Osteocyte (in vitro differentiated cells): ENCODE data around the gene FGF14. TPM values are rescaled to one million over a fixed set of nuclear protein-coding genes. Genes with fewer than 3 reads are reported as not detected.

Experiments
- DNase-seq: peaks from one replicate; pipeline ENCODE4 v3.0.0; 2021; ENCODE audit warnings: mixed read lengths; ENCODE audit not compliant: unreplicated experiment; ENCODE audit errors: extremely low spot score
- H3K27ac Mint-ChIP-seq: one replicate; pipeline ENCODE4 v1.8.0; 2021; ENCODE audit warnings: mild to moderate bottlenecking, mixed read lengths; ENCODE audit not compliant: unreplicated experiment
- H3K27me3 Mint-ChIP-seq: one replicate; pipeline ENCODE4 v1.8.0; 2021; ENCODE audit warnings: mixed read lengths; ENCODE audit not compliant: unreplicated experiment
- H3K36me3 Mint-ChIP-seq: one replicate; pipeline ENCODE4 v1.8.0; 2021; ENCODE audit warnings: mixed read lengths; ENCODE audit not compliant: unreplicated experiment
- H3K4me1 Mint-ChIP-seq: one replicate; pipeline ENCODE4 v1.8.0; 2021; ENCODE audit warnings: mixed read lengths; ENCODE audit not compliant: unreplicated experiment
- H3K4me3 Mint-ChIP-seq: one replicate; pipeline ENCODE4 v1.8.0; 2021; ENCODE audit warnings: mild to moderate bottlenecking, moderate library complexity, mixed read lengths; ENCODE audit not compliant: unreplicated experiment
- H3K9me3 Mint-ChIP-seq: one replicate; pipeline ENCODE4 v1.8.0; 2021; ENCODE audit warnings: mixed read lengths; ENCODE audit not compliant: unreplicated experiment
- total RNA-seq: library from RNA; stranded (reverse); gene quantifications from 2 replicates; pipeline ENCODE4 v1.2.1, GENCODE V29; 2021
- TF ChIP-seq, protein P1 (sequence below): fragments of 200-600 bp; sonication (generic); IDR thresholded peaks from 2 replicates; pipeline ENCODE4 v1.5.0; 2021; ENCODE audit warnings: antibody characterized with exemption, mild to moderate bottlenecking, moderate library complexity

Gene FGF14
- total RNA-seq, 1 donor from 2014 or later = 0.24 TPM

DNA sequence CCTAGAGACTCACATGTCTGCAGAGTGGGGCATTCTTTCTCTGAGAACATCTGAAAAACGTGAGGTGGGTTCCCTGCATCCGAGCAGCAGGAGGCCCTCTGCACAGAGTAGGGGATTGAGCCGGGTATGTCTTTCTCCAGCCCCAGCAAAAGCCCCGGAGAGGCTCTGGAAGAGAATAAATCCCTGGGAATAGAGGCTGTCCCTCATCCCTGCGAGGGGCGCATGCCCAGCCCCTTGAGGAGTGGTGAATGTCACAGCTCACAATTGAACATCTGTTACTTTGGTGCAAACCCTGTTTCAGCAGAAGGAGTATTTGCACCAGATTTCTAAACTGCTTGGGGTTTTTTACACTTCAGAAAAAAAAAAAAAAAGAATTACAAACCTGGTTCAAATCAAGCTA lies 164.6 kb downstream of the FGF14 start:
- no peak overlapping the region for H3K27ac Mint-ChIP-seq
- H3K9me3 Mint-ChIP-seq = no peaks in the 10 kb centered on the region
- no peaks in the 10 kb centered on the region for H3K36me3 Mint-ChIP-seq
- H3K4me3 Mint-ChIP-seq = no peak overlapping the region
- no peaks in the 10 kb centered on the region for H3K4me1 Mint-ChIP-seq
- TF ChIP-seq, protein P1, sequence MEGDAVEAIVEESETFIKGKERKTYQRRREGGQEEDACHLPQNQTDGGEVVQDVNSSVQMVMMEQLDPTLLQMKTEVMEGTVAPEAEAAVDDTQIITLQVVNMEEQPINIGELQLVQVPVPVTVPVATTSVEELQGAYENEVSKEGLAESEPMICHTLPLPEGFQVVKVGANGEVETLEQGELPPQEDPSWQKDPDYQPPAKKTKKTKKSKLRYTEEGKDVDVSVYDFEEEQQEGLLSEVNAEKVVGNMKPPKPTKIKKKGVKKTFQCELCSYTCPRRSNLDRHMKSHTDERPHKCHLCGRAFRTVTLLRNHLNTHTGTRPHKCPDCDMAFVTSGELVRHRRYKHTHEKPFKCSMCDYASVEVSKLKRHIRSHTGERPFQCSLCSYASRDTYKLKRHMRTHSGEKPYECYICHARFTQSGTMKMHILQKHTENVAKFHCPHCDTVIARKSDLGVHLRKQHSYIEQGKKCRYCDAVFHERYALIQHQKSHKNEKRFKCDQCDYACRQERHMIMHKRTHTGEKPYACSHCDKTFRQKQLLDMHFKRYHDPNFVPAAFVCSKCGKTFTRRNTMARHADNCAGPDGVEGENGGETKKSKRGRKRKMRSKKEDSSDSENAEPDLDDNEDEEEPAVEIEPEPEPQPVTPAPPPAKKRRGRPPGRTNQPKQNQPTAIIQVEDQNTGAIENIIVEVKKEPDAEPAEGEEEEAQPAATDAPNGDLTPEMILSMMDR = no peak
- DNase-seq = no peak
- peaks cover 22% of the 10 kb centered on the region for H3K27me3 Mint-ChIP-seq

DNA sequence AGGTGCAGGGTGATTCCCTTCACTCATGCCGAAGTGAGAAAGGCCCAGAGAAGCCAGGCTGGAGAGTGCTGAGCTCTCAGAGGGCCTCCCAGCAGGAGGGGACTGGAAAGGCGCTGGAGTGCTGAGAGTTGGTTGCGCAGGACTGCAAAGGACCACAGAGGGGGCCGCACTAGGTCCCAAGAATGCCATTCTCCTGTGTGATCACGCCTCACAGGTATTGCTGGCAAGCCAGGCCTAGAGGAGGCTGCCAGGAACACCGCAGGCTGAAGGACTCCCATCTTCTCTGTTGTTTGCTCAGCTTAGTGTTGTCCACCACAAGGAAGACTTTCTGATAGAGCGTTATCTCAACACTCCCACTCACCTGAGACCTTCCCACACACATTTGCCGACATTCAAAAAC lies 165.0 kb downstream of the FGF14 start:
- no peak overlapping the region for H3K27ac Mint-ChIP-seq
- H3K27me3 Mint-ChIP-seq = peaks cover 22% of the 10 kb centered on the region
- H3K36me3 Mint-ChIP-seq = no peaks in the 10 kb centered on the region
- H3K4me1 Mint-ChIP-seq = no peaks in the 10 kb centered on the region
- H3K9me3 Mint-ChIP-seq = no peaks in the 10 kb centered on the region
- no peak for DNase-seq
- TF ChIP-seq, protein P1 = no peak
- no peak overlapping the region for H3K4me3 Mint-ChIP-seq

DNA sequence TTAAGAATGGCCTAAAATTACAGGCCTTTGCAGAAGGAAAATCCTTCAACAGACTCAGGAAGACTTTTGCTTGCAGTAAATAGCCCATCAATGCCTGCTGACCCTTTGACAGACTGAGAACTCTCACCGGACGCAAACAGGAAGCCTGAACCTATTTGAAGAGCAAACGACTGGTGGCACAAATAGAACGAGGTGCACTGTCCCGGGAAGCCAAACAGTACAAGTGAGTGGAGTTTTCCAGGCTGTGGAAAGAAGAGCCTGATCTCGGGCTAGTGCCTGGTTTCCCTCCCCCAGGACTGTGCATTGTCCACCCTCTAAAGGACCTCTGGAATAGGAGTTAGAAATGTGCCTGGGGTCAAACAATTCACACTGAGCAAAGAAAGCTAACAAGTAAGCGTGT lies 165.5 kb downstream of the FGF14 start:
- Mint-ChIP-seq H3K4me1 (no peaks in the 10 kb centered on the region), H3K27me3 (peaks cover 22% of the 10 kb centered on the region), H3K27ac (no peak overlapping the region), H3K36me3 (no peaks in the 10 kb centered on the region), H3K9me3 (no peaks in the 10 kb centered on the region), H3K4me3 (no peak overlapping the region)
- TF ChIP-seq, protein P1 = no peak
- no peak for DNase-seq

DNA sequence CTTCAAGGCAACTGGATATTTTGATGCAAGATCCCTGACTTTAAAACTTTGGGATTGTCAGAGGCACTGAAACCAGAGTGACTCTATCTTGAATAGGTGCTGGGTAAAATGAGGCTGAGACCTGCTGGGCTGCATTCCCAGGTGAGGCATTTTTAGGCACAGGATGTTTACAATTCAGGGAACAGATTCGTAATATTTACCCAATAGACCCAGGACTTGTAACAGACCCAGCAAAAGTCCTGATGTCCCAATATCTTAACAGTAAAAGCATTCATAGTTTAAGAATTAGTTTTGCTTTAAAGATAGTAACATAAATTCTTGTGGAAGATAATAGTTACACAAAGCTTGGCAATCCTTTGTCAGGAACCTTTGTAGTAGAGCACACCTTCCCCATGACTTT lies 166.2 kb downstream of the FGF14 start:
- Mint-ChIP-seq H3K4me3 (no peak overlapping the region), H3K36me3 (no peaks in the 10 kb centered on the region), H3K27ac (no peak overlapping the region)

DNA sequence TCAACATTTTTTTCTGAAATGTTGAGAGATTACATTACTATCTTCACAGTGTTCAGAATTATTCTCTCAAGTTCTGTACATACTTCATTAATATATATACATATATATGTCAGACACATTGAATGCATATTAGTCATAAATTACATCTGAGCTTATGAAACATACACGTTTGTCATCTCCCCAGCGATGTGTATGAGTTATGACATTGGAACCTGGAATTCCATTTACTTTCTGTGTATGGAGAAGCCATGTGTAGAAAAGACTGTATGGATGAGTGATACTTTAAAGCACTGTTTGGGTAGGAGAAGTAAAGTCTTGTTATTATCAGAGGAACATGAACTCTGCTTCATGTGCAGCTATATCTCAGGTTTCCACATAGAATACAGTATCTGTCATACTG lies 167.2 kb downstream of the FGF14 start:
- no peaks in the 10 kb centered on the region for H3K4me1 Mint-ChIP-seq
- no peak overlapping the region for H3K4me3 Mint-ChIP-seq
- H3K9me3 Mint-ChIP-seq = no peaks in the 10 kb centered on the region
- TF ChIP-seq, protein P1 = no peak
- H3K27me3 Mint-ChIP-seq = peaks cover 10% of the 10 kb centered on the region
- H3K27ac Mint-ChIP-seq = no peak overlapping the region
- no peak for DNase-seq
- H3K36me3 Mint-ChIP-seq = no peaks in the 10 kb centered on the region

More for the DNA sequence above, 166.2 kb downstream of the FGF14 start:
- no peak for DNase-seq
- H3K4me1 Mint-ChIP-seq = no peaks in the 10 kb centered on the region
- no peaks in the 10 kb centered on the region for H3K9me3 Mint-ChIP-seq
- TF ChIP-seq, protein P1 = no peak
- H3K27me3 Mint-ChIP-seq = peaks cover 21% of the 10 kb centered on the region
